DOHH2 (cell line): ENCODE measurements around the gene EIF2S1.

ENCODE experiments used
- H3F3A ChIP-seq: fragments of 200-600 bp; sonication (generic), shearing (Covaris generic); 2 replicates; pipeline ENCODE4 v1.6.0; 2016; ENCODE audit warnings: antibody characterized with exemption, mild to moderate bottlenecking; ENCODE audit not compliant: control insufficient read depth, insufficient read depth
- H3K27ac ChIP-seq: fragments of 200-600 bp; sonication (generic); 2 replicates; pipeline ENCODE4 v1.5.1; 2014; ENCODE audit warnings: low read depth, mild to moderate bottlenecking, low read length, moderate library complexity
- H3K27me3 ChIP-seq: fragments of 200-600 bp; sonication (generic); 2 replicates; pipeline ENCODE4 v1.6.1; 2014; ENCODE audit warnings: mild to moderate bottlenecking, low read length, mixed read lengths; ENCODE audit not compliant: control insufficient read depth
- H3K36me3 ChIP-seq: fragments of 200-600 bp; sonication (generic); 2 replicates; pipeline ENCODE4 v1.6.1; 2014; ENCODE audit warnings: mild to moderate bottlenecking, low read length, moderate library complexity, mixed read lengths; ENCODE audit not compliant: control insufficient read depth
- H3K4me1 ChIP-seq: fragments of 200-600 bp; sonication (generic); 2 replicates; pipeline ENCODE4 v1.6.1; 2014; ENCODE audit warnings: mild to moderate bottlenecking, low read length, mixed read lengths; ENCODE audit not compliant: control insufficient read depth
- H3K4me2 ChIP-seq: fragments of 200-600 bp; sonication (generic); 2 replicates; pipeline ENCODE4 v1.6.0; 2014; ENCODE audit warnings: mild to moderate bottlenecking, low read length, moderate library complexity
- H3K4me3 ChIP-seq: fragments of 200-600 bp; sonication (generic); 2 replicates; pipeline ENCODE4 v1.5.1; 2014; ENCODE audit warnings: mild to moderate bottlenecking, low read length, mixed read lengths
- H3K79me2 ChIP-seq: fragments of 200-600 bp; sonication (generic); 2 replicates; pipeline ENCODE4 v1.6.1; 2014; ENCODE audit warnings: mild to moderate bottlenecking, low read length, mixed read lengths; ENCODE audit not compliant: control insufficient read depth
- H3K9me2 ChIP-seq: fragments of 200-600 bp; sonication (generic); replicated peaks from 2 replicates; pipeline ENCODE4 v1.6.1; 2014; ENCODE audit warnings: mild to moderate bottlenecking, low read length, mixed read lengths; ENCODE audit not compliant: control insufficient read depth
- H3K9me3 ChIP-seq: fragments of 200-600 bp; sonication (generic); 2 replicates; pipeline ENCODE4 v1.6.1; 2014; ENCODE audit warnings: antibody characterized with exemption, low read length, mixed read lengths; ENCODE audit not compliant: control insufficient read depth, insufficient read depth
- H4K20me1 ChIP-seq: fragments of 200-600 bp; sonication (generic); 2 replicates; pipeline ENCODE4 v1.6.0; 2014; ENCODE audit warnings: low read depth, mild to moderate bottlenecking, antibody characterized with exemption, low read length, moderate library complexity; ENCODE audit not compliant: control insufficient read depth, insufficient read depth
- EZH2phosphoT487 ChIP-seq: fragments of 200-600 bp; sonication (generic); IDR thresholded peaks from 2 replicates; pipeline ENCODE4 v1.6.1; 2017; ENCODE audit warnings: borderline replicate concordance, mild to moderate bottlenecking, antibody characterized with exemption, low read length, moderate library complexity, mixed read lengths
- TF ChIP-seq, protein P1 (sequence below): fragments of 200-600 bp; sonication (generic); IDR thresholded peaks from one replicate; pipeline ENCODE4 v1.5.1; 2014; ENCODE audit warnings: antibody characterized with exemption, mild to moderate bottlenecking, low read depth, low read length; ENCODE audit not compliant: poor library complexity, severe bottlenecking

The EIF2S1 gene

DNA sequence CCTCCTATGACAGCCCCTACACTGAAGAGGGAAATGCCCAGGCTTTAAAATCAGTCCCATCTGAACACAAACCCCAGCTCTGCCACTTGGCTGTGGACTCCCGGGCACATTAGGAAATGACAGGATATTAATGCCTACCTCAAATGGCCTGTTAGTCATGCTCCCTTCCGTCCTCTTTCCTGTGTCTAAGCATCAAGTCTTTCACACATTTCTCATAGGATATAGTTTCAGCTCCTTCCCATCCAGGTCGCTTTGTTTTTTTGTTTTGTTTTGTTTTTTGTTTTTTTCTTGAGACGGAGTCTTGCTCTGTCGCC lies 35.7 kb downstream of the EIF2S1 start:
- H3K79me2 ChIP-seq: no peaks in the 10 kb centered on the region
- no peaks in the 10 kb centered on the region for H3K9me3 ChIP-seq
- no peaks in the 10 kb centered on the region for H3K36me3 ChIP-seq
- no peak overlapping the region for H3K4me3 ChIP-seq
- H3F3A ChIP-seq: no peaks in the 10 kb centered on the region
- H4K20me1 ChIP-seq: no peaks in the 10 kb centered on the region
- no peak overlapping the region for H3K4me2 ChIP-seq
- H3K27me3 ChIP-seq: no peaks in the 10 kb centered on the region; the same call in 1 of the 2 replicates
- no peaks in the 10 kb centered on the region for H3K9me2 ChIP-seq
- no peaks in the 10 kb centered on the region for H3K4me1 ChIP-seq
- no peak overlapping the region for H3K27ac ChIP-seq
- TF ChIP-seq, protein P1, sequence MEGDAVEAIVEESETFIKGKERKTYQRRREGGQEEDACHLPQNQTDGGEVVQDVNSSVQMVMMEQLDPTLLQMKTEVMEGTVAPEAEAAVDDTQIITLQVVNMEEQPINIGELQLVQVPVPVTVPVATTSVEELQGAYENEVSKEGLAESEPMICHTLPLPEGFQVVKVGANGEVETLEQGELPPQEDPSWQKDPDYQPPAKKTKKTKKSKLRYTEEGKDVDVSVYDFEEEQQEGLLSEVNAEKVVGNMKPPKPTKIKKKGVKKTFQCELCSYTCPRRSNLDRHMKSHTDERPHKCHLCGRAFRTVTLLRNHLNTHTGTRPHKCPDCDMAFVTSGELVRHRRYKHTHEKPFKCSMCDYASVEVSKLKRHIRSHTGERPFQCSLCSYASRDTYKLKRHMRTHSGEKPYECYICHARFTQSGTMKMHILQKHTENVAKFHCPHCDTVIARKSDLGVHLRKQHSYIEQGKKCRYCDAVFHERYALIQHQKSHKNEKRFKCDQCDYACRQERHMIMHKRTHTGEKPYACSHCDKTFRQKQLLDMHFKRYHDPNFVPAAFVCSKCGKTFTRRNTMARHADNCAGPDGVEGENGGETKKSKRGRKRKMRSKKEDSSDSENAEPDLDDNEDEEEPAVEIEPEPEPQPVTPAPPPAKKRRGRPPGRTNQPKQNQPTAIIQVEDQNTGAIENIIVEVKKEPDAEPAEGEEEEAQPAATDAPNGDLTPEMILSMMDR: no peak
- TF ChIP-seq EZH2phosphoT487: no peak

- no peak overlapping the region for H3K27ac ChIP-seq
- TF ChIP-seq, protein P1: no peak
- TF ChIP-seq EZH2phosphoT487: no peak
- H3F3A ChIP-seq: no peaks in the 10 kb centered on the region
These were observed 36.3 kb downstream of the EIF2S1 start for GRCh38 chr14:67396381-67396970.

DNA sequence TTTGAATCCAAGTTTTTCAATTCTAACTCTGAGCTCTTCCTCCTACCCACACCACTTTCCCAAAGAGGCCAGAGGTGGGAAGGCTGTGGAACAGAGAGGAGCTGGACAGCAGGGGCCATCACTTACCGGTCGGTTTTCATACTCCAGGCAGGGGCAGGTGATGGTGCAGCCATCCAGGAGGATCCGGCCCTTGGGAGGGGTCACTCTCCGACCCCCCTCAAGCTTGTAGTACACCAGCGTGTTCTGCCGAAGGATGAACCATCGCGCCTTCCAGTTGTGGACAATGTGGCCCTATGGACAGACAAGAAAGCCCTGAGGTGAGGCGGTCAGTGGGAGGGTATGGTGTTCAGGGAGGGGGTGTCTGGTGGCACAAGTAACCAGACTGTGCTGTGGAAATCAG lies 37.4 kb downstream of the EIF2S1 start:
- no peak overlapping the region for H3K4me2 ChIP-seq
- H3F3A ChIP-seq: no peaks in the 10 kb centered on the region
- no peak overlapping the region for H3K4me3 ChIP-seq
- H3K79me2 ChIP-seq: no peaks in the 10 kb centered on the region
- no peaks in the 10 kb centered on the region; the same call in 1 of the 2 replicates for H3K27me3 ChIP-seq
- no peaks in the 10 kb centered on the region for H3K9me3 ChIP-seq
- H3K36me3 ChIP-seq: no peaks in the 10 kb centered on the region
- TF ChIP-seq, protein P1: no peak
- no peak for TF ChIP-seq EZH2phosphoT487
- no peak overlapping the region for H3K27ac ChIP-seq
- no peaks in the 10 kb centered on the region for H3K9me2 ChIP-seq
- H4K20me1 ChIP-seq: no peaks in the 10 kb centered on the region
- H3K4me1 ChIP-seq: no peaks in the 10 kb centered on the region

More at GRCh38 chr14:67396381-67396970, 36.3 kb downstream of the EIF2S1 start:
- Histone ChIP-seq H3K79me2 (no peaks in the 10 kb centered on the region), H3K4me3 (no peak overlapping the region), H3K9me3 (no peaks in the 10 kb centered on the region), H3K27me3 (no peaks in the 10 kb centered on the region; the same call in 1 of the 2 replicates), H3K36me3 (no peaks in the 10 kb centered on the region), H3K4me2 (no peak overlapping the region), H3K9me2 (no peaks in the 10 kb centered on the region), H3K4me1 (no peaks in the 10 kb centered on the region), H4K20me1 (no peaks in the 10 kb centered on the region)
